NCI-H1417 (cell line): Measurements from ENCODE around the gene LRRC4.

Experiments
- DNase-seq, 3 experiments: peaks; one replicate each; lab custom pipeline; 2025; lab: John Stamatoyannopoulos, UW

The LRRC4 gene

GRCh38 chr7:128059143-128059988 lies 28.1 kb upstream of the LRRC4 start:
- no peak for DNase-seq

DNA sequence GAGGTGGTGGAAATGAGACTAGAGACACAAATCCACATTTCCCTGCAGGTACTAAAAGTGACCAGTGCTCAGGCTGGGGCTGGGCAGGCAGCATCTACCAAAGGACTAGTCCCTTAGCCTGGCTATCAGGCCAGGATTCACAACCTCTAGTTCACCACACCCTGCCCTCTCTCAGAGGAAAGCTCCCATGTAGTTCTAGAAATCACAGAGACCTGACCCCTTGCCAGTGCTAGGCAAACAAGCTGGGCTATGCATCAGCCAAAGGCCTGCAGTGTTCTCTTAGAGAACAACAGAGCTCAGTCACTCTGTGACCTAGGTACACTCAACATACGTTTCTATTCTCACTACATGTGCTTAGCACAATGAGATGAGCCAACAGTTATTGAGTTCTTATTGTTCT lies 26.7 kb upstream of the LRRC4 start:
- no peak for DNase-seq

- no peak for DNase-seq
Measured at GRCh38 chr7:128056901-128057300, 25.7 kb upstream of the LRRC4 start.

- no peak for DNase-seq
Measured at GRCh38 chr7:128055637-128056036, 24.4 kb upstream of the LRRC4 start.

GRCh38 chr7:128054511-128054910 lies 23.3 kb upstream of the LRRC4 start:
- DNase-seq = no peak

GRCh38 chr7:128053991-128054390 lies 22.8 kb upstream of the LRRC4 start:
- DNase-seq = no peak

- peak; percentile 70 to 94 (median 75) for DNase-seq
Measured at GRCh38 chr7:128053023-128053422, 21.8 kb upstream of the LRRC4 start.

- no peak for DNase-seq
Measured at GRCh38 chr7:128052404-128052803, 21.2 kb upstream of the LRRC4 start.

- DNase-seq = no peak
Measured at GRCh38 chr7:128045766-128046165, 14.5 kb upstream of the LRRC4 start.

- DNase-seq = no peak
Measured at GRCh38 chr7:128045158-128045557, 13.9 kb upstream of the LRRC4 start.

DNA sequence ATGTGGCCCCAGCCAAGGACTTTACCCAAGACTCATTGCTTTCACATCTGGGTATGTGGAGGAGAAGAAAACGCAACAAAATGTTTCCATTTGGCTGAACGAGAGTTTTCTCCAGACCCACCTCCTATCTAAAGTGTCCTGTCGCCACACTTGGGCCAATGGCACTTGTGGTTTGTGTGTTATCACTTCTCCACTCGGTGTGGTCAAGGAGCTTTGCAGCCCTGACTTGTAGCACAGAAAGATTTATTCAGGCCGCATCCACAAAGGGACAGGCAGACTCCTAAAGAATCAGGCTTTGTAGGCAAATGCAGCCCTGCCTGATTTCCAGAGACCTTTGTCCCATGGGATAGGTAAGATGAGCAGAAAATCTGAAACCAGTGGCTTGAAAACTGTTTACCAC lies 12.8 kb upstream of the LRRC4 start:
- DNase-seq = no peak

GRCh38 chr7:128042012-128042411 lies 10.8 kb upstream of the LRRC4 start:
- DNase-seq = no peak

DNA sequence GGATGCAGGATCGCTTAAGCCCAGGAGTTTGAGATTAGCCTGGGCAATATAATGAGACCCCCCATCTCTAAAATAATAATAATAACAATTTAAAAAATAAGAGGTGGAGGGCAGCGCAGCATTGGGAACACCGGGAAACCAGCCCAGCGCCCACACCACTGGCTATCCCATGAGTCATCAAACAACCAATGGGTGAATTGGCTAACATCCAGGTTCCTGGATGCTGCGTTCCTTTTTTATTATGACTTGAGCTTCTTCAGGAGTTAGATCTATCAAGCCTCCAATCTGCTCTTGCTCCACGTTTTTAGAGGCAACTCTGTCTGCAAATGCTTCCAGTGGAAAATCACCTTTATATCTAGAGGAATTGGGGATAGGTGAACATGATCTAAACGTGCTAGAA lies 10.0 kb upstream of the LRRC4 start:
- DNase-seq = no peak

- no peak for DNase-seq
Measured at GRCh38 chr7:128040205-128040604, 9.0 kb upstream of the LRRC4 start.

DNA sequence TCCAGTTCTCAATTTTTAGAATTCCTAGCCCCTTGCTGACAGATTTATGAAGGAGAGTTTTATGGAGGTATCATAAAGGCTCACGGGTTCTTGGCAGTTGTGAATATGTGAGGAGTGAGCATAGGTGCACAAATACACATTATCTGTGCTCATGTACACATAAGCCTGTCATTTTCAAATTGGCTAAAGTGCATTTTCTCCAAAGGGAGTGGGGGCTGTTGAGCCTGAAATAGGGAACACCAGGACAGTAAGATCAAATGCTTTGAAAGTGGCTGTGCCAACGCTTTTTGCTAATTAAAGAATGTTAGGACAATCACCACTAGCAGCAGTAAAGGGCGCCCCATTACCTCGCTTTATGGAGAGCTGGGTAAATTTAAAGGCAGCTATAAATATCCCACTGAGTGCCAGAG lies 8.3 kb upstream of the LRRC4 start:
- DNase-seq = peak in 2 of 3 experiments; percentile 41 to 81

- DNase-seq = no peak
Measured at GRCh38 chr7:128037880-128038619, 6.8 kb upstream of the LRRC4 start.

DNA sequence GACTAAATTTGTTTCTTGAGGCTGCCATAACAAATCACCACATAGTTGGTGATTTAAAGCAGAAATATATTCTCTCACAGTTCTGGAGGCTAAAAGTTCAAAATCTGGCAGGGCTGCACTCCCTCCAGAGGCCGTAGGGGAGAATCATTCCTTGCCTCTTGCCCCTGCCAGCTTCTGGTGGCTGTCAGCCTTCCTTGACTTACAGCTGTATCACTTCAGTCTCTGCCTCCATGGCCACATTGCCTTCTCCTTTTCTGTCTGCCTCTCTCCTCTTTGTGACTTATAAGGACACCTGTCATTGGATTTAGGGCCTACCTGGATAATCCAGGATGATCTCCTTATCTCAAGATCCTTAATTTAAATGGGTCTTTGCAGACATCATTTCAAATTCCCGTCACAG lies 5.8 kb upstream of the LRRC4 start:
- DNase-seq = no peak

DNA sequence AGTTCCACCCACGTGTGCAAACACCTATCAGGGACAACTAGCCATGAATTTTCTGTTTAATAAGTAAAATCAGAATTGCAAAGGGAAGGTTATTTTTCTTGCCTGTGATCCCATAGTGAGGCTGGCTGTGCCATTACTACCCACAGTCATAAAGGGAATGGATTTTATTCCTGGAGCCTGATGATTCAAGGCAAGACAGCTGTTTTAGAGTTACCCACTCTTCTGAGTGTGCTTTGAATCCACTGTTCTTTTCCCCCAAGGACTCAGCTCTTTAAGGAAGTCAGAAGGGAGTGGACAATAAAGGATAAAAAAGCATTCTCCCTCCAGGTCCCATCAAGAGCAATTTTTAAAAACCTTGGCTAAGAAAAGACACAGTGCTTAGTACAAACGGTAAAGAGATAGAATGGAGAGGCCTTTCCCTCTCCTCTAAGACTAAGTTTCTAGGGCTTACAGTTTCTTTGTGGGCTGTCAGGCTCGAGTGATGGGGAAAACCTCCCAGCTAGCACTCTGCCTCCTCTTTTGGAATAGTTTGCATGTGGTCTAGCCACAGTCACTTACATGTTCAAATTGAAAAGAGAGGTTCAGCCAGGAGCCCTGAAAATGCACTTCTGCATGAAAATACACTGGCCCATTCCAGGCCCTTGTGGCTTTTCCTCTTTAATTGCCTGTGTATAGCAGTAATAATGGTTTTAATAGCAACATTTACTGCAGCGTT lies 5.1 kb upstream of the LRRC4 start:
- DNase-seq = no peak

DNA sequence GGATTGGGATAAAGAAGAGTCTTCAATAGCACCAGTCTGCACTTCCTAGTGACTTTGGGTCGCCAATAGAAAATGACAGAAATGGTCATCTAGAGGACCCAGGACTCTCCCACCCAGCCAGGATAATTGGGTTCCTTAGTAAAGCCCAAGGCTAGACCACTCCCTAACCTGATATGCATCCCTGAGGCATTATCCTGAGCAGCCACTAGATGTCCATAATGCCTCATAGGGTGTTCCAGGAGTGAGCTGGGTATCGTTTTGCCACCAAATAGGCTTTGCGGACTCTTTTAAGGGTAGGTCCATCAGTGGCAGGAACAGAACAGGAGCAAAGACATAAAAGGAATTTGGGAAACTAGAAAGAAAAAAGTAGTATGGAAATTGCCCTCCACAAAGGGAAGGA lies 4.5 kb upstream of the LRRC4 start:
- peak; percentile 21 to 72 (median 51) for DNase-seq

DNA sequence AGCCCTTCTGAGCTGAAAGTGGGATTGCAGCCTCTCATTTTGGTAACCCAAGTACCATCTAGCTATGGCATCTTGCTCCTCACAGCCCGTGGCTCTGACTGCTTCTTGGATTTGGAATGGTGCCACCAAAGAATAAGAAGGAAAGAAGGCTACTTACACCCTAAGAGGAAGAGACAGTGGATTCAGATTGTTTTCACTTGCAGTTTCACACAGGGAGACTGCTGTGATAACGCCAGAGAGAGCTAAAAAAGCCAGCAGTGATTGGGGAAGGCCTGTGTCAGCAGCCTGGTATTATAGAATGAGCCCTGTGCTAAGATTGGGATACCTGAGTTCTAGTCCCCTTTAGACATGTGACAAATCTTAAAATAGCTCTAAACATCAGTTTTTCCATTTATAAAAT lies 3.6 kb upstream of the LRRC4 start:
- no peak for DNase-seq

- DNase-seq = no peak
Measured at GRCh38 chr7:128033246-128033645, 2.0 kb upstream of the LRRC4 start.

DNA sequence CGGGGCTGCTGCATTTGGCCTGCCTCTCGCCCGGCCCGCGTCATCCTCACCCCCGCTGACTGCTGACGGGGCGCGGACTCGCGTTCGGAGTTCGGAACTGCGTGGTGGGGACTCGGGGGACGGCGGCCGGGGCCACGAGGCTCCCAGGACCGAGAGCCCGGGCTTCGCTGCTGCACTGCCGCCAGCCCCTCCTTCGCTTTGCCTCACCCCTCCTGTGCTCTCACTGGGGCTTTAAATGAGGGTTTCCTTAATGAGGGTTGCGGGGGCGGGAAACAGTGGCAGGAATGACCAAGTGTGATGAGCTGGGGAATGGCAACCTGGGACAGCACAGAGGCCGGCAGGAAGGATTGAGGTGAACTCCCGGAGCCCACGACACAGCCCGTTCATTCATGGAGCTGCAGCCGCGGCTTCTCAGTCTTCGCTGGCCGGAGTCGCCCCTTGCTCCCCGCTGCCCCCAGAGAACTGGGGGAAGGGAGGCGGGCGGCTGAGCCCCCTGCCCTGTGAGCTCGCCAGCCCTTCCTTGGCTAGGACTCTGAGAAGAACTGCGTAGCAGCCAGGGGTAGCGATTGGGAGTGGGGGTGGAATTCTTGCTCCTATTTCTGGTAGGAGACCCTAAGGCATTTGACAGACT lies 1.5 kb upstream of the LRRC4 start:
- DNase-seq = peak in 2 of 3 experiments; percentile 55 to 58
